ENCODE results near the gene TOMM6. TPM values are rescaled to one million over a fixed set of nuclear protein-coding genes. Genes with fewer than 3 reads are reported as not detected.
A peak's percentile ranks its signal among the peaks of the same experiment; 100 is the strongest.

The TOMM6 gene
- total RNA-seq, 1 experiment from 2014 or later: 239 TPM

DNA sequence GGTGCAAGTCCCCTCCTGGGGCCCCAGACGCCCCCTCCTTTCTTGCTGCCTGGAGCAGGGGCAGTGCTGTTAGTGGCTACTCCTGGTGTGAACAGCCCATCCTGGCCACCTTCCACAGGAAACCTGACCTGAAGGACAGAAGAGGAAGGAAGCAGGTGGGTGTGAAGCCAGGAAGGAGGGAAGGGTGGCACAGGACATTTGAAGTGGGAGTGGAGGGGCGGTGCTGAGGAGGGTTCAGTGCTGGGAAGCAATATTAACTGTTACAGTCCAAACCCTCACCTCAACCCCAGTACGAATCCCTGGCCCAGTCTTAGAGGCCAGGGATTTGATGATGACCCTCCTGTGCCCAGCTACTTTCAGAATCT, 6.1 kb upstream of the TOMM6 start:
- Histone ChIP-seq H2BK15ac (ENCODE audit: low read depth, low read length) (no peak overlapping the region), H3K4me1 (ENCODE audit: insufficient read depth, low read length) (no peaks in the 10 kb centered on the region), H4K91ac (ENCODE audit: insufficient read length, low read depth, low read length) (no peak overlapping the region), H4K20me1 (ENCODE audit: control insufficient read depth, insufficient read depth, insufficient read length) (no peaks in the 10 kb centered on the region), H2BK20ac (ENCODE audit: low read depth, low read length, poor library complexity, severe bottlenecking) (no peak overlapping the region), H3K27ac (ENCODE audit: insufficient read length, low read depth, low read length) (no peak overlapping the region), H3K14ac (ENCODE audit: insufficient read depth, low read length) (no peak overlapping the region), H2AK5ac (ENCODE audit: insufficient read length, low read length) (no peak overlapping the region), H2BK12ac (ENCODE audit: insufficient read length, low read depth, low read length) (no peak overlapping the region), H4K8ac (replicated peaks; ENCODE audit: insufficient read length, low read depth, low read length) (no peak overlapping the region), H3K9me3 (ENCODE audit: control insufficient read depth, low read depth, low read length) (no peaks in the 10 kb centered on the region), H3K4me2 (ENCODE audit: insufficient read depth, insufficient read length, low read length) (peak overlapping the region; percentile 87), H3T11ph (ENCODE audit: low read length) (no peak overlapping the region), H3K9ac (ENCODE audit: extremely low read depth, insufficient read length, low read length) (no peak overlapping the region), H4K5ac (ENCODE audit: insufficient read length, low read depth, low read length) (no peak overlapping the region), H3K27me3 (ENCODE audit: insufficient read depth, low read length) (peaks cover 17% of the 10 kb centered on the region; the same call in 1 of the 2 replicates), H3K79me2 (ENCODE audit: insufficient read depth, low read length) (no peaks in the 10 kb centered on the region), H3K23ac (ENCODE audit: insufficient read length, low read depth, low read length) (no peak overlapping the region), H3K56ac (ENCODE audit: insufficient read length, low read depth, low read length) (no peak overlapping the region), H3K79me1 (ENCODE audit: insufficient read depth, low read depth, low read length, poor library complexity, severe bottlenecking) (no peaks in the 10 kb centered on the region), H2BK120ac (ENCODE audit: low read depth, low read length, poor library complexity, severe bottlenecking) (no peak overlapping the region), H3K18ac (ENCODE audit: insufficient read length, low read depth, low read length) (no peak overlapping the region), H3K4ac (ENCODE audit: low read depth, low read length) (no peak overlapping the region), H2AFZ (ENCODE audit: low read length) (no peak overlapping the region), H2BK5ac (ENCODE audit: insufficient read length, low read length) (no peak overlapping the region), H3K23me2 (ENCODE audit: insufficient read length, low read depth, low read length, poor library complexity, severe bottlenecking) (peaks cover 11% of the 10 kb centered on the region)
- peak overlapping the region; percentile 78 to 91 for H3K4me3 Mint-ChIP-seq
- no peaks in the 10 kb centered on the region; a peak in 1 of 5 replicates for H3K9me3 Mint-ChIP-seq
- TF ChIP-seq, protein P1, sequence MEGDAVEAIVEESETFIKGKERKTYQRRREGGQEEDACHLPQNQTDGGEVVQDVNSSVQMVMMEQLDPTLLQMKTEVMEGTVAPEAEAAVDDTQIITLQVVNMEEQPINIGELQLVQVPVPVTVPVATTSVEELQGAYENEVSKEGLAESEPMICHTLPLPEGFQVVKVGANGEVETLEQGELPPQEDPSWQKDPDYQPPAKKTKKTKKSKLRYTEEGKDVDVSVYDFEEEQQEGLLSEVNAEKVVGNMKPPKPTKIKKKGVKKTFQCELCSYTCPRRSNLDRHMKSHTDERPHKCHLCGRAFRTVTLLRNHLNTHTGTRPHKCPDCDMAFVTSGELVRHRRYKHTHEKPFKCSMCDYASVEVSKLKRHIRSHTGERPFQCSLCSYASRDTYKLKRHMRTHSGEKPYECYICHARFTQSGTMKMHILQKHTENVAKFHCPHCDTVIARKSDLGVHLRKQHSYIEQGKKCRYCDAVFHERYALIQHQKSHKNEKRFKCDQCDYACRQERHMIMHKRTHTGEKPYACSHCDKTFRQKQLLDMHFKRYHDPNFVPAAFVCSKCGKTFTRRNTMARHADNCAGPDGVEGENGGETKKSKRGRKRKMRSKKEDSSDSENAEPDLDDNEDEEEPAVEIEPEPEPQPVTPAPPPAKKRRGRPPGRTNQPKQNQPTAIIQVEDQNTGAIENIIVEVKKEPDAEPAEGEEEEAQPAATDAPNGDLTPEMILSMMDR (conservative IDR thresholded peaks at IDR 0.05): no peak
- peaks cover 60% of the 10 kb centered on the region for H3K27me3 Mint-ChIP-seq (ENCODE audit: low read depth)
- WGBS (ENCODE audit: extremely low coverage, insufficient read length, low lambda C conversion rate): no CpG with 5 or more reads among the region's 3 CpGs
- no peak overlapping the region for H3K27ac Mint-ChIP-seq
- H3K36me3 Mint-ChIP-seq (ENCODE audit: insufficient read depth in 1 of 3, low read depth in 3 of 3): no peaks in the 10 kb centered on the region; a peak in 2 of 7 replicates
- H3K4me1 Mint-ChIP-seq: peaks cover 24 to 31% of the 10 kb centered on the region in 2 experiments
- no peak for DNase-seq
